Heart left ventricle (tissue), 13 donors: ENCODE results near the gene ABHD14A.

Source experiments
- POLR2A ChIP-seq, 2 donors: fragments of 450-650 bp; IDR thresholded peaks; one replicate each; pipeline ENCODE4 v1.6.1; 2017; ENCODE audit warnings: antibody characterized with exemption in 2 of 2, mild to moderate bottlenecking in 2 of 2, moderate library complexity in 2 of 2
- TF ChIP-seq, protein P1 (sequence below), 12 donors: fragments of 200-600 bp; sonication (generic) in 4 of 12; IDR thresholded peaks; one replicate each; pipeline versions ENCODE4 v1.5.0 to v1.8.0; 2018 to 2022; ENCODE audit warnings: antibody characterized with exemption in 12 of 12, mild to moderate bottlenecking in 5 of 12
- donor health status: ischemic (EF 13 %, LVEDD 7.1; RV severe dilation, severe dysfunction).
- donor health status: DM: no; HTN: yes; CAD: no.
- donor health status: DM: no; HTN: no; CAD: no.
- donor health status: ischemic (EF 25% LVEDD 6.9; RV normal size, moderate dysfunction).
- donor health status: ischemic (EF 25% LVEDD 5.7; RV mildly dilated, moderate dysfunction).
- donor health status: ischemic (EF 35%, LVEDD 5.7; RV mildly dilated, moderate dysfunction).
- donor health status: nonischemic (EF 11% LVEDD 7.7; RV severe dilation, severe dysfunction).
- donor health status: DM: yes; HTN: yes; CAD: no.
- donor health status: PGD.
- donor health status: ischemic (EF 29% LVEDD 5.4; RV normal size, mild dysfunction).
- donor health status: nonischemic (EF 23%, LVEDD 6.1; RV moderate dilation, normal function).

DNA sequence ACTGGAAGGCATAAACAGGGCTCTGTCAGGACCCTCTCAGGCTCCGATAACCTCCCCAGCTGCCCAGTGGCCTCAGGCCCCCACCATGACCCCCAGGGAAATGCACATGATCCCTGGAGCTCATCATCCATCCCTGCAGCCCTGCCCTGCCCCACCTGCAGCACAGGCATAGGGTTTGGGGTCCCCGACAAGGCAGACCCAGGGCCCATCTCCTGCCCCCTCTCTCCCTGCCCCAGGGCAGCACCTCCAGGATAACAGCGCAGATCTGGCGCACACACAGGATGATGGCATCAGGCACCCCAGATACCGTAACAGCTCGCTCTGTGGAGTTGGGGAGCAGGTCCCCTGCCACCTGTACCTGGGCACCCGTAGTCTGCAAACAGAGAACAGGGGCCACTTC is 15.2 kb upstream of the ABHD14A start:
- no peak for TF ChIP-seq POLR2A (IDR thresholded peaks at IDR 0.05)
- TF ChIP-seq, protein P1, sequence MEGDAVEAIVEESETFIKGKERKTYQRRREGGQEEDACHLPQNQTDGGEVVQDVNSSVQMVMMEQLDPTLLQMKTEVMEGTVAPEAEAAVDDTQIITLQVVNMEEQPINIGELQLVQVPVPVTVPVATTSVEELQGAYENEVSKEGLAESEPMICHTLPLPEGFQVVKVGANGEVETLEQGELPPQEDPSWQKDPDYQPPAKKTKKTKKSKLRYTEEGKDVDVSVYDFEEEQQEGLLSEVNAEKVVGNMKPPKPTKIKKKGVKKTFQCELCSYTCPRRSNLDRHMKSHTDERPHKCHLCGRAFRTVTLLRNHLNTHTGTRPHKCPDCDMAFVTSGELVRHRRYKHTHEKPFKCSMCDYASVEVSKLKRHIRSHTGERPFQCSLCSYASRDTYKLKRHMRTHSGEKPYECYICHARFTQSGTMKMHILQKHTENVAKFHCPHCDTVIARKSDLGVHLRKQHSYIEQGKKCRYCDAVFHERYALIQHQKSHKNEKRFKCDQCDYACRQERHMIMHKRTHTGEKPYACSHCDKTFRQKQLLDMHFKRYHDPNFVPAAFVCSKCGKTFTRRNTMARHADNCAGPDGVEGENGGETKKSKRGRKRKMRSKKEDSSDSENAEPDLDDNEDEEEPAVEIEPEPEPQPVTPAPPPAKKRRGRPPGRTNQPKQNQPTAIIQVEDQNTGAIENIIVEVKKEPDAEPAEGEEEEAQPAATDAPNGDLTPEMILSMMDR (IDR thresholded peaks at IDR 0.05), result no peak
